ENCODE measurements around the gene PALMD. TPM values are rescaled to one million over a fixed set of nuclear protein-coding genes. Genes with fewer than 3 reads are reported as not detected.

The PALMD gene
- total and polyA plus RNA-seq, 8 donors, result 2.6 to 15.4 (median 4.8) TPM

DNA sequence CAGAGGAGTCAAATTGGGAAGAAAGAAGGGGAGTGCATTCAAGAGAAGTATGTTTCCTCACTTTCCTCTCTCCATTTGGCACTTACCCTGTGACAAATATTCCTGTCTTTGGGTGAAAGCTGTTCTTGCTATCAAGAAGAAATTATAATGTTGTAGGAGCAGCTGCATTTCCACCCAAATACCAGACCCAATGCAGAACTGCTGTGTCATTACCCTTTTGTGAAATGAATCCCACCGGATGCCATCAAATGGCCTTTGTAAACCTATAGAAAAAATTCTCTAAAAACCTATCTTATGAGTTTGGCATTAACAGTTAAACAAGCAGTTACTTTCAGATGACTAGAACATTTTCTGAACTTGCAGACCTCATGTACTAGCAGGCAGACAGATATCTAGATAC is 16.7 kb upstream of the PALMD start:
- TF ChIP-seq, protein P1, sequence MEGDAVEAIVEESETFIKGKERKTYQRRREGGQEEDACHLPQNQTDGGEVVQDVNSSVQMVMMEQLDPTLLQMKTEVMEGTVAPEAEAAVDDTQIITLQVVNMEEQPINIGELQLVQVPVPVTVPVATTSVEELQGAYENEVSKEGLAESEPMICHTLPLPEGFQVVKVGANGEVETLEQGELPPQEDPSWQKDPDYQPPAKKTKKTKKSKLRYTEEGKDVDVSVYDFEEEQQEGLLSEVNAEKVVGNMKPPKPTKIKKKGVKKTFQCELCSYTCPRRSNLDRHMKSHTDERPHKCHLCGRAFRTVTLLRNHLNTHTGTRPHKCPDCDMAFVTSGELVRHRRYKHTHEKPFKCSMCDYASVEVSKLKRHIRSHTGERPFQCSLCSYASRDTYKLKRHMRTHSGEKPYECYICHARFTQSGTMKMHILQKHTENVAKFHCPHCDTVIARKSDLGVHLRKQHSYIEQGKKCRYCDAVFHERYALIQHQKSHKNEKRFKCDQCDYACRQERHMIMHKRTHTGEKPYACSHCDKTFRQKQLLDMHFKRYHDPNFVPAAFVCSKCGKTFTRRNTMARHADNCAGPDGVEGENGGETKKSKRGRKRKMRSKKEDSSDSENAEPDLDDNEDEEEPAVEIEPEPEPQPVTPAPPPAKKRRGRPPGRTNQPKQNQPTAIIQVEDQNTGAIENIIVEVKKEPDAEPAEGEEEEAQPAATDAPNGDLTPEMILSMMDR (IDR thresholded peaks at IDR 0.05), result no peak
- FAIRE-seq (no peak), ATAC-seq (no peak), DNase-seq (no peak)
- no peaks in the 10 kb centered on the region for H3K9me3 ChIP-seq
- 37 to 44% methylated on average over 1 of the region's 1 CpG for WGBS, 2 donors
- no peaks in the 10 kb centered on the region for H3K27me3 ChIP-seq
- H3K27ac ChIP-seq, result no peak overlapping the region
- no peak overlapping the region for H3K4me3 ChIP-seq
- intact Hi-C loops (cut with DNase I), result no loop called here
- no peaks in the 10 kb centered on the region for H3K4me1 ChIP-seq
- no peaks in the 10 kb centered on the region for H3K36me3 ChIP-seq

DNA sequence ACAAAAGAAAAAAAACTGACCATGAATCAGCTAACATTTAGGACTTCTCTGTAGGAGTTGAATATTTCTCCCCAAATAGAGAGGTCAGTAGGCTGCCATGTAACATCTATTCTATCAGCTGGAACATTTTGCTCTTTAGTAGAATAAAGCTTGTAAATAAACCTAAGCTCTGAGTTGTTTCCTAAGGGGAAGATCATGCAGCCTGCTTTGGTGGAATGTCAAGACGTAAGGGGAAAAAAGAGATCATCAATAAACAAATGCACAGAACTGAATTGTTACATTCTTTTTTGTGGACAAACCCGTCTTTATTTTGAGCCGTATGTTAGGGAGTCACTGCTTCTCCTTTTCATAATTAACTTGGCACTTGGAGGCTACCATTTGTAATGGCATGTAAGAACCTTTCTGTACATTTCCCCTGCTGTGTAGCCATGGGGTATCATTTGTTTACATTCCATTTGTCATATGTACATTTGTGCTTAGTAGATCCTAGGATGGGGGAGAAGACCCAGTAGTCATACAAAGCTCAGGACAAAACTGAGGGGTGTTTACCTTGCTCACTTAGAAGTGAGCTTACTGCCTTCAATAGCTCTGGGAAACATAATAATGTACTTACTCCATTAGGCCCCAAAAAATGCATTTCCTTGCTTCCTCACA is 10.8 kb upstream of the PALMD start:
- H3K4me3 ChIP-seq, result no peak overlapping the region
- WGBS, 2 donors, result 66 to 70% methylated on average over 3 of the region's 3 CpGs
- H3K9me3 ChIP-seq, result no peaks in the 10 kb centered on the region
- no peaks in the 10 kb centered on the region for H3K36me3 ChIP-seq
- H3K27me3 ChIP-seq, result no peaks in the 10 kb centered on the region
- TF ChIP-seq, protein P1 (IDR thresholded peaks at IDR 0.05), result no peak
- intact Hi-C loops (cut with DNase I), result no loop called here
- DNase-seq, result no peak
- no peak for FAIRE-seq
- H3K27ac ChIP-seq, result no peak overlapping the region
- no peaks in the 10 kb centered on the region for H3K4me1 ChIP-seq
- ATAC-seq, result no peak

DNA sequence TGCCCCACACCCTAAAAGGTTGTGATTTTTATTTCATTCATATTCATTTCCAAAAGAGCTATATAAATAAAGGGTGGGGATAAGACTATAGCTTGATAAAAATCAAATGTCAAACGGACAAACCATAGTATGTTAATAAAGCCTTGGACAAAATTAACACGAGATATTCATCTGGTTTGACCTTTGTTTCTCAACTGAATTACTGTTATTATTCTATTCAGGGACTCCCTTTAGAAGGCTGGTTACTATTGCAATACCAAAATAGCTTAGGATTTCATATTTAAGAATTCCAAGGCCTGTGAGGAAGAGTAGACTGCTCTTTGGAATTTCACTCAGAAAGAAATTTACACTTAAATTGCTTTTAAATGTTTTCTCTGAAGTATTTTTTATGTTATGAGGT is 10.2 kb upstream of the PALMD start:
- no peak for DNase-seq
- Histone ChIP-seq H3K4me3 (no peak overlapping the region), H3K27ac (no peak overlapping the region), H3K36me3 (no peaks in the 10 kb centered on the region), H3K4me1 (no peaks in the 10 kb centered on the region), H3K9me3 (no peaks in the 10 kb centered on the region), H3K27me3 (no peaks in the 10 kb centered on the region)
- 58 to 73% methylated on average over 2 of the region's 2 CpGs for WGBS, 2 donors
- intact Hi-C loops (cut with DNase I), result no loop called here
- TF ChIP-seq, protein P1 (IDR thresholded peaks at IDR 0.05), result no peak
- no peak for FAIRE-seq
- ATAC-seq, result no peak

DNA sequence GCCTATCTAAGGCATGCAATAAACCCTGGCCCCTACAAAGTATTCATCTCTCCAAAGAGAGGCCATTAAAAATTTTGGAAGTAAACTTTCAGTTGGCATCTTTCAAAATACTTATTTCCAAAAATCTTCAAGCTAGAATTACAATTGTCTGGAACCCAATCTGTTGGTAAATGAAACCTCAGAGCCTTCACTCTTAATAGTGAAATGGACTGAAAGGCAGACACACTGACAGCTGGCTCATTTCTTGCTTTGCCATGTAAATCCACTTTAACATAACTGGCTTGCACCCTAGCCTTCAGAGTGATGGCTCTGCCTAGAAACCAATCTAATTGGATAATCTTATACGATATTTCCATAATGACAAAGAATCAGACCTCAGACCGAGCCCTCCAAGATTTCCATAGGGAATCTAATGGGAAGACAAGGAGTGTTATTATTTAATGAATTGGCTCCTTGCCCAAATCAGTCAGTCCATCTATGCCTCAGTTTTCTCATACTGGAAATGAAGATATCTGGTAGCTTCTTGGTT is 9.2 kb upstream of the PALMD start:
- WGBS, 2 donors, result 80% methylated on average over 2 of the region's 2 CpGs
- H3K36me3 ChIP-seq, result no peaks in the 10 kb centered on the region
- DNase-seq (no peak), ATAC-seq (no peak), FAIRE-seq (no peak)
- no peaks in the 10 kb centered on the region for H3K27me3 ChIP-seq
- intact Hi-C loops (cut with DNase I), result no loop called here
- TF ChIP-seq, protein P1 (IDR thresholded peaks at IDR 0.05), result no peak
- no peaks in the 10 kb centered on the region for H3K4me1 ChIP-seq
- H3K9me3 ChIP-seq, result no peaks in the 10 kb centered on the region
- H3K4me3 ChIP-seq, result no peak overlapping the region
- H3K27ac ChIP-seq, result no peak overlapping the region

DNA sequence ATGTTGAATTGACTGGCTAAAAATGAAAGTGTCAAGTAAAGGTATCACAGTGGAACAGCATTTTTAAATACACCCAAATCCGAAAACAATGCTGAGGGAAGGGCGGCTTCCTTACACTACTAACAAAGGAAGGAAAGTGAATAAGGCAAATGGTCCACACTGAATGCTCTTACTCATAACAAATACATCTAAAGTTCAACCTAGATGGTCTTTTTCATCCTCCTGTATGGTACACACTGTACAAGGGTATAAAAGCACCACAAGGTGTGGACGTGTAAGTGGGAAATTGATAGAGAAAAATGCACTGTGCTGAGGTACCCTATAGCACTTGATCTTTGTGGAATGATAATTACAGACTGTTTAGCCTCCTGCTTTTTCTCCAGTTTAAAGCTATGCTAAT is 7.1 kb upstream of the PALMD start:
- no peaks in the 10 kb centered on the region for H3K9me3 ChIP-seq
- no peak overlapping the region for H3K27ac ChIP-seq
- FAIRE-seq (no peak), ATAC-seq (no peak), DNase-seq (no peak)
- 57 to 63% methylated on average over 3 of the region's 3 CpGs for WGBS, 2 donors
- no peaks in the 10 kb centered on the region for H3K4me1 ChIP-seq
- H3K4me3 ChIP-seq, result no peak overlapping the region
- no peaks in the 10 kb centered on the region for H3K36me3 ChIP-seq
- intact Hi-C loops (cut with DNase I), result no loop called here
- TF ChIP-seq, protein P1 (IDR thresholded peaks at IDR 0.05), result no peak
- H3K27me3 ChIP-seq, result no peaks in the 10 kb centered on the region
